ENCODE measurements around the gene ABCC9.

- TF ChIP-seq CTCF (IDR thresholded peaks at IDR 0.05): no peak
- no peak for TF ChIP-seq POLR2A (IDR thresholded peaks at IDR 0.05)
Measured at GRCh38 chr12:21860534-21860933, 80.7 kb downstream of the ABCC9 start.

Data from ovary (tissue), 3 donors.